HG03097 (cell line): ENCODE measurements around the gene IGFN1.

Experiments used
- ATAC-seq: cut with Tn5 transposase; IDR thresholded peaks from one replicate; pipeline ENCODE4 v1.9.1; 2021; ENCODE audit not compliant: unreplicated experiment, low FRiP score

Gene IGFN1

DNA sequence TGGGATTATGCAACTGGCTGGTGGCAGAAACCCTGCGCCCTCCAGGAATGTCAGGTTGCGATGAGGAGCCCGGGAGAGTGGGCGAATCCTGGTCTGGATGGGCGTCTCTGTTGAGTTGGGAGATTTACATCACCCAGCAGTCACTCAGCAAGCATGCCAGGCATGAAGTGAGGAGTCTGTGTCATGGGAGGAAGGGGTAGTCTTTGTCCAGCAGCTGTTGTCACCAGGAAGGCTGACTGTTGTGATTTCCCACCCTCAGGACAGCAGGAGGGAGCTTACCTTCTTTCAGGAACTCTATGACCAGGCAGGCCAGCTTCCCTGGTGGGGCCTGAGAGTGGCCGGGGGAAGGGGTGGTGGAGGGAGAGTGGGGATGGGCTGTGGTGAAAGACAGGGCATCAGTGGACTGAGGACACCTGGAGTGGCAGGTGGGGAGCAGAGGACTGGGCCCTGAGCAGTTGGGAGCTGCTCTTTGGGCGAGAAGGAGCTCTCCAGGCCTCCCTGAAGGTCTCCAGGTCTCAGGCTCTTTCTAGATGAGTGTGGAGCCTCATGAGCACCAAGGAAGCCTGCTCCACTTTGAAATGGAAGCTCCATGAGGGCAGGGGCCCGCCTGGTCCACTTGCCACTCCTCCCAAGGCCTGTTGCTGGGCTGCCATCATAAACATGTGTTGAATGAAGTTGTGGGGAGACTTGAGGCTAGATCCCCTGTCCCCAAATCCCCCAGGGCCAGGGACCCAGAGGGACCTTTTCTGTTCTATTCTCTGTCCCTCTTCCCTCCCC lies 71.3 kb downstream of the IGFN1 start:
- ATAC-seq = no peak

DNA sequence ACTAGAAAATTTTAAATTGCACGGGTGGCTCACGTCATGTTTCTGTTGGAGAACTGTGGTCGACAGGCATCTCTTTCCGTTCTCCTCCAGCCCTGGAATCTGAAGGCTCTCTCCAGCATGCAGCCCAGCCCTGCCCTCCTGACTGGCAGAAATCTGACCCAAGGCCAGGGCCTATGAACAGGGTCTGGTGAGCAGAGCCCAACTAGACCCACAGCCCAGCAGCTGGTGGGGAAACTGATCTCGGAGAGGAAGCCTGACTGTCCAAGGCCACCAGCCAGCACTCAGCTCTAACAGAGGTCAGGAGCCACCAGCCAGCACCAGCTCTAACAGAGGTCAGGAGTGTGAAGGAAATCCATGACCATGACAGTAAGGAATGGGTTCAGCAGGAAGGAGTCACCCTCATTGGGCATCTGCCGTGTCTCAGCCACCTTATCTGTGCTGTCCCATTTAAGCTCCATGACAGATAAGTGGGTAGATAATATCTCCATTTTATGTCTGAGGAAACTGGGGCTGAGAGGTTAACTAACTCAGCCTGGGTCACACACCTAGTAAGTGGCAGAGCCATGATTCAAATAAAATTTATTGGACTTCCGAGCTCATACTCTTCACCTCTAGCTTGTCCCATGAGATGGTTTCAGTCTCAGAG lies 72.5 kb downstream of the IGFN1 start:
- ATAC-seq = no peak

DNA sequence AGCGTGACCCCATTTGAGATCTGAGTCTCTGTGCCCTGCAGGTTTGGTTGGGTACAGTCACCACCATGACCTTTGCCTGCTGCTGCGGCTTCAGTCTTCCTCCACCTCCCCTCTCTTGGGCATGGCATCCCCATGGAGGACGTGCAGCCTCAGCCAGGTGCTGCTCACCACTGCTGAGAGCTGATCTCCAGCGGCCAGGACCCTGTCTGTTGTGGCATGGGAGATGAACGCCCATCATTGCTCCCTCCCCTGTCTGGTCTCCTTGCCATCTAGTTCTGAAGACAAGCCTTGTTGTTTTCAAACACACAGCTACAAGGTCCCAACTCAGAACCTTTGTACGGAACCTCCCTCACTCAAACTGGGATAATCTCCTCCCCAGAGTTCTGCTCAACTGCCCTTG lies 73.4 kb downstream of the IGFN1 start:
- no peak for ATAC-seq

DNA sequence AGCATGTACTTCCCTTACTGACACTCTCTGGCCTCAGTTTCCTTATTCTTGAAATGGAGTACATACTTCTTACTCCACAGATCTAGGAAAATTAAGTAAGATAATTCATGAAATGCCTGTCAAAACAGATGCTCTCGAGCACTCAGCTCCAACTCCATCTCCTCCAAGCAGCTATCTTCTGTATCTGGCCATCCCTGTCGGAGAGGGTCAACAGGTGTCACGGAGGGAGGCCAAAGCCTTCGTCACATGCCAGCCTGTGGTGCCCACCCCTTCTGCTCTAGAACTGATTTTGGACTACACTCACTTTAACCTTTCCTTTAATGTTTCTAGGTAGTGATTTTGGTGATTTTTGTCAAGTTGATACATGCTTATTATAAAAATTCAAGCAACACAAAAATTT lies 73.9 kb downstream of the IGFN1 start:
- no peak for ATAC-seq

DNA sequence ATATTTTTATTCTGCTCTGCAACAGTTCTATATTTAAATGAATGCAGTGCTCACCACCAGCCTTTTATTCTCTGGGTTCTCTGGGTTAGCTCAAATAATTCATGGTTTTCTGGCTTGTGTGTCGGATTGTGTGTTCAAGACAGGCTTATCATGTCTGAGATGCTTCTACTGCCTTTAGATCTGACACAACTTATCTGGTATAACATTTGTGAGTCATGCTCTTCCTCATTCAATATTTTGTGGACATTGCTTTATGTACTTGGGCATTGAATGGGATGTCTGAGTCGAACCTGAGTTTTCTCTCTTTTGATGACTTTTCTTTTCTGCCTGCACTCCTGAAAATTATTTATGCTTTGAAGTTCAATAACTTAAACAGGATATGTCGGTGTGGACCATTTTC lies 75.1 kb downstream of the IGFN1 start:
- no peak for ATAC-seq

DNA sequence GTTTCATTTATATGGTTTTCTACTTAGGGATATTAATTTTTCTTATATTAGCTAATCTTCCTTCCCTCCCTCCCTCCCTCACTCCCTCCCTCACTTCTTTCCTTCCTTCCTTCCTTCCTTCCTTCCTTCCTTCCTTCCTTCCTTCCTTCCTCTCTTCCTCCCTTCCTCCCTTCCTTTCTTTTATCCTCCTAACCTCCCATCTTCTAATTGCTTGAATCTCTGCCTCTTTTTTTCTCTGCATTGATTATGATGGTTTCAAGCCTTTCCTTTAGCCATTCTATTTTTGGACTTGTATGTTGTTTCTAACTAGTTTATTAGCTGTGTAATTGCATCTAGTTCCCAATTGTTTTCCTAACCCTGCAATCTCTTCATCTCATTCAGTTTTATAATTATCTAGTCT lies 75.7 kb downstream of the IGFN1 start:
- ATAC-seq = no peak

DNA sequence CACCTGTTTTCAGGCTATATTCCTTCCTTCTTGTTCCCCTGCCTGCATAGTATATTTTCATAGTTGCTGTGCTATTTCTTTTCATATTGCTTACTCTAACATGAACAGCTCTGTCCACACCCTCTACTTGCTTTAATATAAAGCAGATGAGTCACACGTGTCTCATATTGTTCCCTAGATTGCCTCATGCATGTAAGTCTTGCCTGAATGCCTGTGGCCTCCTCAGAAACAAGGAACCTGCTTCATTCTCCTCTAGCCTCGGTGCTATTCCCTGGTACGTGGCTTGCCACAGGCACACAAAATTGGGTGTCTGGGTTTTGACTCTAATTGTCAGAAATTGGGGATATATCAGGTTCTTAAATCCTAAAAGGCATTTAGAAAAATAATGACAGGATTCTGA lies 76.2 kb downstream of the IGFN1 start:
- no peak for ATAC-seq

DNA sequence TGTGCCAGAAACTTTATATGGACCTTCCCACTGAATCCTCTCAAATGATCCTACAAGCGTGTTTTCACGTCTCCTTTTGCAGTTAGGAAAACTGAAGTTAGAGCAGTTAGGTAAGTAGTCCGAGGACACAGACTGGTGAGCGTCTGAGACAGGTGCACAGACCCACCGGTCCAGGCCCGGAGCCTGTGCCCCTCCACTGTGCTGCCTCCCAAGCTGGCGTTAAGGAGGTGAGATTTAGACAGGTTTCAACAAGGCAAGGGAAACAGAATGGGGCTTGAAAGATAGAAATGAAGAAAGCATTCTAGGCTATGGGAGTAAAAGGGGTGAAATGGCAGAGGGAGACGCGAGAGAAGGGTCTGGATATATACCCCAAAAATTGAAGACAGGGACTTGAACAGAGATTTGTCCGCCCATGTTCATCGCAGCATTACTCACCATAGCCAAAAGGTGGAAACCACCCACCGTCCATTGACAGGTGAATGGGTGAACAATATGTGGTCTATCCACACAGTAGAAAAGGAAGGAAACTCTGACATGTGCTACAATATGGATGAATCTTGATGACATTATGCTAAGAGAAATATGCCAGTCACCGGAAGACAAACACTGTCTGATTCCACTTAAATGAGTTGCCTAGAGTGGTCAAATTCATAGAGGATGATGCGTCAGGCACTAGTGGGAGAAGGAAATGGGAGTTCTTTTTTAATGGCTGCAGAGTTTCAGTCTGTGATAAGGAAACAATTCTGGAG lies 77.0 kb downstream of the IGFN1 start:
- no peak for ATAC-seq

DNA sequence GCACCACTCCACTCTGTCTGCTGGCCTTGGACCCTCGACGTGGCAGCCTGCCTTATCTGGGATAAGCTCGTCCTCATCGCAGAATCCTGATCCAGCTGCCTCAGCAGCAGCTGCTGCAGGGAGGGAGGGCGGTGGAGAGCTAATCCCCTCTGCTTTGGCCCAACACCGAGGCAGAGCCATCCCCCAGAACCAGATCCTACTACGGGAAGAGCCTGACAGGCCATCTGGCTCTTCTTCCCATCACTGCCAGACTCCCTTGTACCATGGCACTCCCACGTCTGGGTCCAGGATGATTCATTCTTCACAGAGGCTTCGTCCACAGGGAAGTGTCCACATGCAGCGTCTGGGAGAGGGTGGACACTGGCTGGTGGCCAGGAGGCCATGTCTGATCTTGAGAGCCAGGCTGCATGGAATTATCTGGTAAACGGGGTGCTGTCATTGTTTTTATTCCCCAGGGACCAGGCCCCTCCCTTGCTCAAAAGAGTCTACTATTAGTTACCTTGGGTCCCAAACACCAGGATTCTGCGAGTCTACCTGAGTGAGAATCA lies 78.1 kb downstream of the IGFN1 start:
- ATAC-seq = no peak

DNA sequence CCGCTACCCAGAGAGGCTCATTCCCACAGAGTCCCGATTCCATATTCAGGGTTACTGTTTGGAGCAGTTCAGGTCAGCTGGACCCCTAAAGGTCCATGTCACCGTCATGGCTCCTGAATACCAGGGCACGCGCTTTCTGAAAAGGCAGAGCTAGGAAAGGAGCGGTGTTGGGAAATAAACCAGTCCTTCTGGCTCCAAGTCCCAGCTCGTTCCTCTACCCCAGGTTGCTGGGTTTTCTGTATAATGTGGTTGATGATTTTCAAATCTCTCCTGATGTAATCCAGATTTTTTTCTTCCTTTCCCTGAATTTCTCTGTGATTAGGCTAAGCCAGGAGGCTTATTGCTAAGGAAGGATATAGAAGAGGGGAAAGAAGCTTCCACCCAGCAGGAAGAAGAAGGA lies 78.7 kb downstream of the IGFN1 start:
- no peak for ATAC-seq

DNA sequence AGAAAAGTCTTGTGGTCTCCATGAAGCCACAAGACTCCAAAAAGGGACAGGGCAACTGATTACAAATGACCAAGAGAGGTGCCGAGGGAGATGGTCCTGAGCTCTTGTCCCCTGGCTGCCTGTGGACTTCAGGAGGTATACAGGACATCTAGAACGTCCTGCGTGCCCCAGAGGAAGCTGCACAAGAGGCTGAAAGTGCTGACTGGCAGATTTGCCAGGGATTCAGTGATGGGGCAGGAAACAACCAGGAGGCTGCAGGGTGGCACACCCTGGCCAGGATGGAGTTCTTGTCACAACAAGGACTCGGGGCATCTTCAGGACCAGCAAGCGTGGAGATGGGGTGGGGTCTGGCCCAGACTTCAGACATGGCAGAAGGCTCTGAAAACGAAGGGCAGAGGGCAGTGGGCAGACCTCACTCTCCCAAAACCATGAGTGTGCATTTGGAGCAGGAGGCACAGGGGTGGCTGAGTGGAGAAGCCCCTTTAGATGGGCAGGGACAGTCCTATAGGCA lies 79.3 kb downstream of the IGFN1 start:
- ATAC-seq = no peak

DNA sequence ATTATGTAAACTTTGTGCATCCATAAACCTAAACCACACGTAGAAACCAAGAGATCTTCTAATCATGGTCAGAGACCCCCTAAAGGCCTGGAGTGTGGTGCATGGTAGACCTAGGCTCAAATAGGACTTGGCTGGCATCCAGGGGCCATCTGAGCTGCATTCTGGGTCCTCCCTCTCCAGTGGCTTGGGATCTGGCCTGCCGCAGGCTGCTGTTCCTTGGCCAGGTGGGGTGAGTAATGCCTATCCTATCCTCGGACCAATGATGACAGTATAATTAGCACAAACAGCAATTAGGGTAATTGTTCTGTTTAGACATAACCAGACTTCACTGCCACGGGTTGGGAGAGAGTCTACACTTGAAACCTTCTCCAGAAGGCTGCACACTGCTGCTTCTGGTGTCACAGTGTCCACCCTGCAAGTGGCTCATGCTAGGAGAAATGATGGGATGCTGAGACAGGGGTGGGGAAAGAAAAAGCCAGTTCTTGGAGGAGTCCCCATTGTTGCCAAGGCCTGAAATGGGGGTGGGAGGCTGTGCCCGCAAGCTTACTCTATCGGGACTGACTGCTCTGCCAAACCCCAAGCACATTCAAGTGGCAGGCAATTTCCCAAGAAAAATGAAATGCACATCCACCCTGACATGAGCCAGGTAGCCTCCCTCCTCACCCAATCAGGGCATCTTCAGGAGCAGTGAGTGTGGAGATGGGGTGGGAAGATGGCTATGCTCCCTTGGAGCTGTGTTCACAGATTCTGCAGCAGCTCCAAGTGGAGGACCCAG lies 80.2 kb downstream of the IGFN1 start:
- ATAC-seq = no peak

DNA sequence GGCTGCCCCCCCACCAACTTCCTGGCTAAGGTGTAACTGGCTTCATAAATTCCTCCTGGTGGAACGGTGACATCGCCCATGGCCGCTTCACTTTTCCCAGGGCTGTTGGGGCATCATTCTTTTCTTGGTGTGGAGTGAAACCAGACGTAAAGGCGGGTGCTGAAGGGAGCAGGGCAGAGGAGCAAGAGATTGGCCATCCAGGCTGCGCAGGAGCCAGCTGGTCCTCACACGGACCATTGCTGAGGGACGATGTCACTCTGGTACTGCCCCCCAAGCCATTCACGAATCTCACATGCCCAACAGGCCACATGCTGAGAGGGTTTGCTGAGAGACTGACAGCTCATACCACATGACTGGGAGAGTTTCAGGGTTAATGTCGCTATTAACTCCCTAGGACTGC lies 82.2 kb downstream of the IGFN1 start:
- no peak for ATAC-seq

DNA sequence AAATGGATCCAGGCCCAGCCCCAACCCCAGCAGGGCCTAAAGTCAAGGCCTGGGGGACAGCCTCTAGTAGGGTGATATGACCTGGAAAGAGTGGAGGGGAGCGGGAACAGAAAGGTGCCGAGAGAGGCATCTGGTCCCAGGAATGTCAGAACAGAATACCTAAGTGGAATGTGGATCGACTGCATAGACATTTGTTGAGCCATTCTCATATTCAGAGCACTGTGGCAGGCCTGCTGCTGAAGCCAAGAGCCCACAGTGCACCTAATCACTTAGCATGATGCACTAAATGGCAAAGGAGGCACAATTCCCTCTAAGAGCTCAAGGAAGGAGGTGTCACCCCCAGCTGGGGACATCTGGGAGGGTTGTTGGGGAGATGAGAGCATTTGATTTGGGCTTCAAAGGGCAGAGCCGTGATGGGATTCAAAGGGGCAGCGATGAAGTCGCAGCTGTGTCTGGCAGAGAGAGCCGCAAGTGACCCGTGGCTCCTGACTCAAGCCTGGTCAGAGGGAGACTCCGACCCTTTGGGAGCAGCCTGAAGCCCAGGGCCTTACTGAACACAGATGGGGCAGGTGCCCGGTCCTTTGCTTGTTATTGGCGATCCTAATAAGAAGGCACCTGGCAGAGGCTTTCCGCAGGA lies 84.1 kb downstream of the IGFN1 start:
- no peak for ATAC-seq

DNA sequence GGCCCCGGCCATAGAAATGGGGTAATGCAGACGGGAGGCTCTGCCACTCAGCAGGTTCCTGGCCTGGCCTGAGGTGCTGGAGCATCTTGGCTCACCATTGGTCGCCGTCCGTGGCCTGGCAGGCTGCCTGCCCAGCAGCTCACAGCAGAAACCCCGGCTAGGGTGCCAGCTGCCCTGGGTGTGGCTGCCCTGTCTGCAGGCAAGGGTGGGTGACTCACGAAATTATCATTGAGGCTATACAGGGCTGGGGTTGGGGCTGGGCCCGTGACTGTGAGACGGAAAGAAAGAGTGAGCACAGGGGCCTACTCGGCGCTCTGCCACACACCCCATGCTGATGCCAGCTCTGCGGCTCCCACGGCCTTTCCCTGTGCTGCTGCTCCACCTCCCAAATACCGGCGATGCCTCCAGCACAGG lies 84.6 kb downstream of the IGFN1 start:
- ATAC-seq = no peak

DNA sequence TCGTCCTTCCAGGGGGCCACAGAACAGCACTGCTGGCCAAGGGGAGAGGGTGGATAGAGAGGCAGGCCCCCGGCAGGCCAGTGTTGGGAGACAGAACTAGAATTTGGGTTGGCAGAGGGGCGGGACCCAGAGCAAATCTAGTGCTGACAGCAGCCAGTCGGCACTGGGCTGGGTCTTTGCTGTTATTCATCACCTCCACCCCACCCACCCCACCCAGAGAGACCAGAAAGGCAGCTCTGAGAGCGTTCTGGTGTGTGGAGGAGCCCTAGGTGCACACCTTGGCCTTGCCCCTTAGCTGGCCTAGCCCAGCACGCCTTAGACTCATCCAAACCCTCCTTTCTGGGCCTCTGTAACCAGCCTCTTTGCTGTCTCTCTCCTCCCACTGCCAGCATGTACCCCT lies 86.3 kb downstream of the IGFN1 start:
- no peak for ATAC-seq

DNA sequence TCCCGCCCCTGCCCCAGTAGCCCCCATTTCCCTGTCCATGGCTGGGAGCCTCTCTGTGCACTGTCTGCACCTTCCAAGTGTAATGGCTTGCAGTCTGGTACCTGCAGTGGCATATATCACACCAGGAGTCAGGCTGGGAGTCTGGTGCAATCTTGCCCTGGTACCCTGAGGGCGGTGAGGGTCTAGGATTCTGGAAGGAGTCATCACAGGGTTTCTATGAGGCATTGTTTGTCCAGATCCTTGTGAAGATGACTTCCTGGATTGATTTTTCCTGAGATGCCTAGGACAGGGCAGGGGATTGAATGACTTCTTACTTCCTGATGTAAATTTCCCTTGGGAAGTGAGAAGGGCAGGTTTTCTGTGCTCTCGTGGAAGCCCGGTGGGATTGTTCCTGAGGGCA lies 86.8 kb downstream of the IGFN1 start:
- no peak for ATAC-seq
